ENCODE data around the gene TENM3.

Gene TENM3

DNA sequence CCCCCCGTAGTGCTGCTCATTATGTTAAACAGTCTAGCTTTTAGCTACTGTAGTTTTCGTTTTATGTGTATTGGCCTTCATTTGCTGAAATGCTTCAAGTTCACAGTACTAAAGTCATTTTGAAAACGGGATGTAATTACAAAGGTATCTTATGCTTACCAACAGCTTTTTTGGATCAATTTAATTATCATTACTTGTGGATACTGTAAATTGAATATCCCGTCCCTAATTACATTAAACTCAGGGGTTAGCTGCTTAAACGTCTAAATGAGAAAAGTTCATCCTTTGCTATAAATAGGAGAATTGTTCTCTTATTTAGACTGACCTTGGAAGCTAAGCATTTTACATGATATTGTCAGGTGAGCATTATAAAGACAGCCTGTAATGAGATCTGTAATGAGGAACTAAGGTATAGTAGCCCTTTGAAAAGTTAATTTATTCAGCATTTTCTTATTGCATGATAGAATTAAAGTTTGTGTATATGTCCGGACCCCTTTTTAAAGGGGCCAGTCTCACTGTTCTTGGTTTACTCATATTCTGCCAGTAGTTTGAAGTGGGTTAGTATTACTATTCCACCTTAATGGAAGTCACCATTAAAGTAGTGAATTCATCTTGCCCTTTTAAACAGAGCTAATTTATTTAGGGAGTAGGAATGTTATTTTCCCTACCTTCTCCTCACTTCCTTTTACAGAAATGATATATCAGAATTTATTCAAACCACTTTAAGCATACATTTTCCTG, 252.6 kb downstream of the TENM3 start:
- no peak overlapping the region for H3K4me3 ChIP-seq (ENCODE audit: control insufficient read depth, low read depth, low read length)
- TF ChIP-seq, protein P1, sequence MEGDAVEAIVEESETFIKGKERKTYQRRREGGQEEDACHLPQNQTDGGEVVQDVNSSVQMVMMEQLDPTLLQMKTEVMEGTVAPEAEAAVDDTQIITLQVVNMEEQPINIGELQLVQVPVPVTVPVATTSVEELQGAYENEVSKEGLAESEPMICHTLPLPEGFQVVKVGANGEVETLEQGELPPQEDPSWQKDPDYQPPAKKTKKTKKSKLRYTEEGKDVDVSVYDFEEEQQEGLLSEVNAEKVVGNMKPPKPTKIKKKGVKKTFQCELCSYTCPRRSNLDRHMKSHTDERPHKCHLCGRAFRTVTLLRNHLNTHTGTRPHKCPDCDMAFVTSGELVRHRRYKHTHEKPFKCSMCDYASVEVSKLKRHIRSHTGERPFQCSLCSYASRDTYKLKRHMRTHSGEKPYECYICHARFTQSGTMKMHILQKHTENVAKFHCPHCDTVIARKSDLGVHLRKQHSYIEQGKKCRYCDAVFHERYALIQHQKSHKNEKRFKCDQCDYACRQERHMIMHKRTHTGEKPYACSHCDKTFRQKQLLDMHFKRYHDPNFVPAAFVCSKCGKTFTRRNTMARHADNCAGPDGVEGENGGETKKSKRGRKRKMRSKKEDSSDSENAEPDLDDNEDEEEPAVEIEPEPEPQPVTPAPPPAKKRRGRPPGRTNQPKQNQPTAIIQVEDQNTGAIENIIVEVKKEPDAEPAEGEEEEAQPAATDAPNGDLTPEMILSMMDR (conservative IDR thresholded peaks at IDR 0.05; ENCODE audit: control insufficient read depth, insufficient read depth, low read depth, low read length), result no peak
- DNase-seq (ENCODE audit: low read depth), result no peak

DNA sequence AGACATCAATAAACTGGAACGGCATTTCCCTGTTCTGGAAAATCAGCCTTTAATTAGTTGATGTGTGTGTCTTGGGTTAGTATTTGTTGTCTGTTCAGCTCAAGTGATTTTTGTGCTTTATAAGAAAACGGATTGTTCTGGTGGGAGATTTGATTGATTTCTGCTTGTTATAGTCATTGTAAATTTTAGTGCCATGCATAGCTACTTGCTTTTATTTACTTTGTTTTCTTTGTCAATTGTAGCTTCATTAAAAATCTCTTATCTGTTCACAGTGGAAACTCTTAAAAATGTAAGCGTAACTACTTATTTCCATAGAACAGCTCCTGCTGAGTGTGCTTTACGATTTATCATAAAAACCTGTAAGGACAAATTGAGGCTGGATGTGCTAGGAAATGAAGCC, 253.2 kb downstream of the TENM3 start:
- H3K4me3 ChIP-seq (ENCODE audit: control insufficient read depth, low read depth, low read length), result no peak overlapping the region
- DNase-seq (ENCODE audit: low read depth), result no peak
- TF ChIP-seq, protein P1 (conservative IDR thresholded peaks at IDR 0.05; ENCODE audit: control insufficient read depth, insufficient read depth, low read depth, low read length), result no peak

DNA sequence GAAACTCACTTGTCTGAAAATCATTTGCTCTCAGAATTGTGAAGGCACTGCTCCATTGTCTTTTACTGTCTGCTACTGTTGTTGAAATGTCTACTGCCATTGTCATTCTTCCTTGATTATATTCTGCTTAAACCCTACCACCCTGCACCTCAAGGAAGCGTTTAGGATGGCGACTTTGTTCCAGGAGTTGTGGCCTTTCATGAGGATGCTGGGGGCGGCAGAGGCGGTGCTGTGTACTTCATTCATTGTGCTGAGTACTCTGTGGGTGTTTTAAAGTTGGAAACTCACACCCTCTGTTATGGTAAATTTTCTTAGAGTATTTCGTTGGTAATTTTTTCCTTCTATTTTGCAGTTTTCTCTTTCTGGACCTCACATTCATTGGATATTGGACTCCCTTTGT, 258.9 kb downstream of the TENM3 start:
- TF ChIP-seq, protein P1 (conservative IDR thresholded peaks at IDR 0.05; ENCODE audit: control insufficient read depth, insufficient read depth, low read depth, low read length), result no peak
- no peak overlapping the region for H3K4me3 ChIP-seq (ENCODE audit: control insufficient read depth, low read depth, low read length)
- no peak for DNase-seq (ENCODE audit: low read depth)

DNA sequence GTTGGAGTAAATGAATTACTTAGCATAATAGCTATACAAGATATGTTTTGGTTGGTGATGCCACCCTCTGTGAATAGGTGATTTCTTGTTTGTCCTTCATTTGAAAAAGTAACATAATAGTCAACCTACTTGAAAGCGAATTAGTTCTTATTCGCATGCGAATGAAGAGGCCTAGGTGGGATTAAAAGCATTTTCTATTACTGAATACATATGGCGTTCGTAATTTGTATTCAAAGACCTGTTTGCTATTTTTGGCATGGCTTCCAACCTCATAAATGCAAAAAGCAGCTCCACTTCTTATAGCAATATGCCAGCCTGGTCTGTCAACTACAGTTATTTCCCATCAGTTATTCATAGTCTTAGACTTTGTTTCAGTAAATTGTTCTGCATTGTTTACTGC, 261.3 kb downstream of the TENM3 start:
- no peak for DNase-seq (ENCODE audit: low read depth)
- H3K4me3 ChIP-seq (ENCODE audit: control insufficient read depth, low read depth, low read length), result no peak overlapping the region
- TF ChIP-seq, protein P1 (conservative IDR thresholded peaks at IDR 0.05; ENCODE audit: control insufficient read depth, insufficient read depth, low read depth, low read length), result no peak

DNA sequence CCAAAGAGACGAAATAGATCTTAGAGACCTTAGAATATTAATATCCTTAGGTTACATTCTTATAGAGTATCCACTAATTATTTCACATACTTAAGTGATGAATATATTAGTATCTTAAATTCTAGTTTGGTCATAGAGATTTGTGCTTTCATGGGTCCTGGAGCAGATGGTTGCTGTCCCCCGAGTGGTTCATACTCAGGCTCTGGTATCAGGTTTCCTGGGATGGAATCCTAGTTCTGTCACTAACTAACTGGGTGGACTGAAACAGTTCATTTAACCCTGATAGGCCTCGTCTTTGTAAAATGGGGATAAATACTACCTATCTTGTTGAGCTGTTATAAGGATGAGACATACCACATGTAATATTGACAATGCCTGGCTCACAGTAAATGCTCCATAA, 264.6 kb downstream of the TENM3 start:
- no peak overlapping the region for H3K4me3 ChIP-seq (ENCODE audit: control insufficient read depth, low read depth, low read length)
- TF ChIP-seq, protein P1 (conservative IDR thresholded peaks at IDR 0.05; ENCODE audit: control insufficient read depth, insufficient read depth, low read depth, low read length), result no peak
- no peak for DNase-seq (ENCODE audit: low read depth)

DNA sequence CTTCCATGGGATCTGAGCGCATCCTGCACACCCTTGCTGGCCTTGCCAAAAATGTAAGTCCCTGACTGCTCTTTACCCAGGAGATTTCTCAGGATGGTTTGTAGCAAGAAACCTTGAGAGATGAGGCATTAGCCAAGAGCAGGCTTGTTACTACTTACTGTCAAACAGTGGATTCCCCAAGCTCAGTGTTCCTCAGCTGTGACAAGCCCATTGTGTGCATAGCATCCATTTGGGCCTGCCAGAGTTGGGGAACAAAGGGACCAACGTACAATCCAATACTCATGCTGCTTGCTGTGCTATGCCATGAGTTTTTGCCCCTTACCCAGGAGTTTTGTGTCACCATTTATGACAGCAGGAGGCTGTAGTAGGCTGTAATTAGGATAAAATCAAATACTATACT, 267.6 kb downstream of the TENM3 start:
- no peak overlapping the region for H3K4me3 ChIP-seq (ENCODE audit: control insufficient read depth, low read depth, low read length)
- DNase-seq (ENCODE audit: low read depth), result no peak
- TF ChIP-seq, protein P1 (conservative IDR thresholded peaks at IDR 0.05; ENCODE audit: control insufficient read depth, insufficient read depth, low read depth, low read length), result no peak

Data from fibroblast of mammary gland (primary cell).